Glomerular visceral epithelial cell (primary cell): Measurements from ENCODE around the gene MYBBP1A.

Experiments used
- DNase-seq: peaks from one replicate; pipeline ENCODE4 v3.0.0-alpha.2; 2016; ENCODE audit errors: extremely low spot score

Gene MYBBP1A

GRCh38 chr17:4503283-4504025 lies 51.7 kb downstream of the MYBBP1A start:
- no peak for DNase-seq

- no peak for DNase-seq
Measured at GRCh38 chr17:4502466-4503154, 52.6 kb downstream of the MYBBP1A start.

GRCh38 chr17:4501295-4501949 lies 53.8 kb downstream of the MYBBP1A start:
- DNase-seq: peak; percentile 69

GRCh38 chr17:4500191-4500571 lies 55.0 kb downstream of the MYBBP1A start:
- peak; percentile 46 for DNase-seq

- DNase-seq: peak; percentile 47
Measured at GRCh38 chr17:4499431-4500190, 55.6 kb downstream of the MYBBP1A start.

- DNase-seq: peak; percentile 85
Measured at GRCh38 chr17:4498461-4499397, 56.5 kb downstream of the MYBBP1A start, which contains the start of gene SPNS2. SPNS2 (plus strand) TSS chr17:4498881; CDS start chr17:4499048, 167 bp downstream.

GRCh38 chr17:4497101-4497824 lies 57.9 kb downstream of the MYBBP1A start:
- DNase-seq: peak; percentile 99

GRCh38 chr17:4492721-4493561 lies 62.2 kb downstream of the MYBBP1A start:
- DNase-seq: peak; percentile 46

GRCh38 chr17:4490637-4491061 lies 64.5 kb downstream of the MYBBP1A start:
- no peak for DNase-seq

- DNase-seq: peak; percentile 60
Measured at GRCh38 chr17:4490109-4490591, 65.0 kb downstream of the MYBBP1A start.

GRCh38 chr17:4488989-4489595 lies 66.1 kb downstream of the MYBBP1A start:
- DNase-seq: peak; percentile 74
